ENCODE results near the gene PTEN.

Gene PTEN

DNA sequence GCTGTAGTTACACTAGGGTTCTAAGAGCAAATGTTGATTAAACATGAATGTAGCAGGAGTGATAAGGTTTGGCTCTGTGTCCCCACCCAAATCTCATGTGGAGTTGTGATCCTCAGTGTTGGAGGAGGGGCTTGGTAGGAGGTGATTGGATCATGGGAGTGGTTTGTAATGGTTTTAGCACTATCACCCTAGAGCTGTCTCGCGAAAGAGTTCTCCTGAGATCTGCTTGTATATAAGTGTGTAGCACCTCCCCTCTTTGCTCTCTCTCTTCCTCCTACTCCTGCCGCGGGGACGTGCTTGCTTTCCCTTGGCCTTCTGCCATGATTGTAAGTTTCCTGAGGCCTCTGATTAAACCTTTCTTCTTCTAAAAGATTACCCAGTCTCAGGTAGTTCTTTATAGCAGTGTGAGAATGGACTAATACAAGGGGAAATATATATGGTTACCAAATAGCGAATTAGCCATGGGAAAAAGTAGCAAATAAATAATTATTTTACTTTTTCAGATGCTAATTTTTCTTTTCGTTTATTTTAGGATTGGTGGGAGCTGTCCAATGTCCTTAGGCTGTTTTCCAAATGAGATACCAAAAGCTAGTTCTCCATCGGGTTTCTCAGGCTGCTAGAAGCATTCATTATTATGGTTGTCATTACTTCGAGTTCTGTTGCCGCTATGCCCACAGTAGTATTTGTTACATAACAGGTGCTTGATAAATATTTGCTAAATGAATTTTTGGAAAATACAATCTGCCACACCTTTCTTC is 58.7 kb downstream of the PTEN start:
- DNase-seq (ENCODE audit: low read depth): no peak

DNA sequence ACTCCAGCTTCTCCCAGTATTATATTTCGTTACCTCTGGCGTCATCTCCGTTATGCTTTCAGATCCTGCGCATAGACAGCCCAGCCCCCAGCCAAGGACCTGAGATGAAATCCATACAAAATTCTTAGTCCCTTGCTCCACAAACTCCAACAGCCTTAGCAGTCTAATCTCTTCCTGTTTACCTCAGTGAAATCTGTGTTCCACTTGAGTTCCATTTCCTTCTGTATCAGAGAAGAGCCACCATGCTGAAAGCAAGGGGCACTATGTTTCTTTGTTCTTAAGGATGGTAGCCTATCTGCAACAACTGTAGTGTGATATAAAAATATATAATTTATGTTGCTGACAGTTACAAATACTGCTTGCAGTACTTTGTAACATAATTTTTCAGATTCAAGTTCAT is 59.8 kb downstream of the PTEN start:
- no peak for DNase-seq (ENCODE audit: low read depth)

DNA sequence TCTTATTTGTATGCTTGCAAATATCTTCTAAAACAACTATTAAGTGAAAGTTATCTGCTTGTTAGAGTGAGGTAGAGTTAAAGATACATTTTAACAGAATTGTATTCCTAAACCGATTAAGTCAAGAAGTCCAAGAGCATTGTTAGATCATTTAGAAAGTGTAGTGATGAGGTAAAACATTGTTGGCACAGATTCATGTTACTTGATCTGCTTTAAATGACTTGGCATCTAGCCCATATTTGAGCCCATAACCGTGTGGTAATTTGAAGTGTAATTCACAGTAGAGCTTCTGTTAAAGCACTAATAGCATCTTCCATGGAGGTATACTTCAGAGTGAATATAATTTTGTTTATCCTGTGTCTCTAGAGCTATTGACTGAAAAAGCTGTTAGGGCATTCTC is 62.1 kb downstream of the PTEN start:
- no peak for DNase-seq (ENCODE audit: low read depth)

- DNase-seq (ENCODE audit: low read depth): no peak
These were observed 63.7 kb downstream of the PTEN start for GRCh38 chr10:87927091-87927490.

DNA sequence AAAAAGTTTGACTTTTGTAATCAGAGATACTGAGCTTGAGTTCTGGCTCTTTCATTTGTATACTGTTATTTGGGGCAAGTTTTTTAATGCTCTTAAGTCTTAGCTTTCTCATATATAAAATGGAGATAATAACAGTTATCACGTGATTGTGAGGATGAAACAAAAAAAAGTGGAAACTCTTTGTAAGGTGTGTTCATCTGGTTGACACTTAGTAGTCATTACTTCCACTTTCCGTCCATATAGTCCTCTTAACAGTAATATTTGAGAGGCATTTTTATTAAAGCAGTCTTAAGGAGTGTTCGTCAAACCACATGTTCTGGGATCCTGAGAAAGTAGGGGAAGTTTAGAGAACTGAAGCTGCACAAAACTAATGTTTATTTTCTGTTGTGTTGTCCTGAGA is 65.6 kb downstream of the PTEN start:
- no peak for DNase-seq (ENCODE audit: low read depth)

DNA sequence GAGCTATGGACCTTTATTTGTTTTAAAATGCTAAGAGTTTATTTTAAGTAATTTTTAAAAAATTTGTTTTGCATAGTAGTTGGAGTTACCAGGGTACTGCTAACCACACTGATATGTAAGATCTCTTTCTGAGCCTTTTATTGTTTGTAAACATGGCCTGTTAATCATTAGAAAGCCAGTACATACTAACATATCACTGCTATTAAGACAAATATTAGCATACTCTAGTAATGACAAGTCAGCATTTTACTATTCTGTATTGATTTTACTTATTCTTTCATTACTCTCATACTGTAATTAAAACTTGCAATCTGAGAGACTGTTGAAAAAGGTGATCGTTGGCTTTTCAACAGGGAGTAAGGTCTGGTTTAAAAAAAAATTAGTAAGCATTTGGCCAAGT is 66.7 kb downstream of the PTEN start:
- DNase-seq (ENCODE audit: low read depth): no peak

DNA sequence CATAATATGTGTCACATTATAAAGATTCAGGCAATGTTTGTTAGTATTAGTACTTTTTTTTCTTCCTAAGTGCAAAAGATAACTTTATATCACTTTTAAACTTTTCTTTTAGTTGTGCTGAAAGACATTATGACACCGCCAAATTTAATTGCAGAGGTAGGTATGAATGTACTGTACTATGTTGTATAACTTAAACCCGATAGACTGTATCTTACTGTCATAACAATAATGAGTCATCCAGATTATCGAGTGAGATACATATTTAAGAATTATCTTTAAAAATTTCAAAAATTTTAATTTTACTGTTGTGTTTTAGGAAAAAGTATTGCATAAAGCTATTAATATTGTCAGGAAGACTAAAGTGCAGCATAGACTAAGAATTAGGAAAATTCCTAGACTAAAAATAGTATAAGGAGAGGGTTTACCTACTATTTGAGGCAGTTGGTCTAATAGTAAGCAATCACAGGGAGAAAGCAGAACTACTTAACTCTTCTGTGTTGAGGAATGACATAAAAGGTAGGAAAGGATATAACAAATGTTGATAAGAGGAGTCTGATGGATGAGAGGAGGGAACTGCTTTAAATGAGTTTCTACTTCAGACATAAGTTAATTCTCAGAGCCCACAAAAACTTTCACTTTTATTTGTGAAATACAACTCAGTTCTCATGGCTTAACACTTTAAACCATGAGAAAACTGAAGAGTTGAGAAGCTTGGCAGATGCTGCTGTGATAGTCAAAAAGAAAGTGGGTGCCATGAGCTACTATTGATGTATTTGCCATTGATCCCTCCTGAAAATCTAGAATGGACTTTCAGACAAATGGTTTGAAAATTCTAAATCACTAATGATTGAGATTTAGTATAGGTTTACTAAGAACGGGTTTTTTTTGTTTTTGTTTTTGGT is 67.8 kb downstream of the PTEN start:
- no peak for DNase-seq (ENCODE audit: low read depth)

DNA sequence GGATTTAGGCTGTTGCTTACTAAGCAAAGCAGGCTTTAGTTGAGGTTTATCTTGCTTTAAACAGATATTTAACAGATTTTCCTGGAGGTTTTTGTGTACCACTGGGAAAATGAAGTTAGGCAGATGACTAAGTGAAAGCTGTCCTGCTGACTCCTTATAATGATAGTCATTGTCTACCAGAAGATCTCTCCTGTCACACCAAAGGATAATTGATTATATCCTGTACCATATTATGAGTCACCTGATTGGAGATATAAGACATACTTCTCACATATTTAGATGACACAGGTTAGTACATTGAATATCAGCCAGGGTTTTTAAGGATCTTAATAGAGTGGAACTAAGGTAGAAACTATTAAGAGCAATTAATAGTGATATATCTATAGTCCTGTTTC is 68.4 kb downstream of the PTEN start:
- no peak for DNase-seq (ENCODE audit: low read depth)

DNA sequence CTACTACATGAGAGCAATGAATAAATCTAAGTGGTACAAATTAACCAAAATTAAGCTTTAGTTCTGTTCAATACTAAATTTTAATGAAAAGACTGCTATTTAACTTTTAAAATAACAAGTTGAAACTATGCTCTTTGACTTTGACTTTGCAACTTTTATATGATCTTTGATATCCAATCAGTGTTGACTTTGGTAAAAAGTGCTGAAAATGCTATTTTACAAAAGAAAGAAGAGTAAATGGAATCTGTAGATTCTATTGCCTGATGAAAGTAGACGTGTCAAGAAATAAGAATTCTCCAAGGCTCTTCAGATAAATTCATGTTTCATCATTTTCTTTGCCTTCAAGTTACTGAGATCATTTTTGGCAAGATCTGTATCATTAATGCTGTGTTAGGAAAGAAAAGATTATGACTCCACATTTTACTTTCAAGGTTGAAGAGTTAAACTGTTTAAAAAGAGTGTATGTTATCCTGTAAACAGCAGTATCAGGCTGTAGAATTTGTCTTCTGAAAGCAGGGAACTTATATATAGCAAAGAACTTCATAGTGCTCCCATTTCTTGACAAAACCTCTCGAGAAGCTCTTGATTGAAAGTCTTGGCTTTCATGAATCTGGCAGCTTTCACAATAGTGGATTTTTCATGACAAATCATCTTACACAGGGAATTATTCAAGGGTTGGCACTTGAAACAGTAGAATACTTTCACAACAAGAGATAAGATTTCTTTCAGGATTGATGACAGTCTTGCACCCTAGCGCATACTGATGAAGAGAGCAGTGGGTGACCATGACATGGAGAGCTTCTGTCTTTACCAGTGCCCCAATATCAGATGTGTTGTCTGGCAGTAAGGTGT is 72.1 kb downstream of the PTEN start:
- no peak for DNase-seq (ENCODE audit: low read depth)

GRCh38 chr10:87940210-87940609 is 76.8 kb downstream of the PTEN start:
- DNase-seq (ENCODE audit: low read depth): no peak

DNA sequence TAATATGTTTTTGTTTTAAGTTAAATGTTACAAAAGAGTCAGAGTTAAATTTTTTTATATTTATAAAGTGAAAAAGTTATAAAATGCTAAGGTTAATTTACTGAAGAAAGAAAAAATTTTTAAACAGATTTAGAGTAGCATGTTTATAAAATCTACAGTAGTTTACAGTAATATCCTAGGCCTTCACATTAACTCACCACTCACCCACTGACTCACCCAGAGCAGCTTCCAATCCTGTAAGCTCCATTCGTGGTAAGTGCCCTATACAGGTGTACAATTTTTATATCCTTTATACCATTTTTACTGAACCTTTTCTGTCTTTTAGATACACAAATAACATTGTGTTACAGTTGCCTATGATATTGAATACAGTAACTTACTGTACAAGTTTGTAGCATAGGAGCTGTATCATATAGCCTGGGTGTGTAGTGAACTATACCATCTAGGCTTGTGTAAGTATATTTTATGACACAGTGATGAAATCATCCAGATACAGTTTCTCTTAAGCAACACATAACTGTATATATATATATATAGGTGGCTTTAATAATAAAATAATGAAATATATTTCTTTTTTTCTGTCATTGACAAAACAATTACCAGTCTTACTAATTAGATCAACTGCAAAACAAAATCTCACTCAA is 79.6 kb downstream of the PTEN start:
- DNase-seq (ENCODE audit: low read depth): no peak

DNA sequence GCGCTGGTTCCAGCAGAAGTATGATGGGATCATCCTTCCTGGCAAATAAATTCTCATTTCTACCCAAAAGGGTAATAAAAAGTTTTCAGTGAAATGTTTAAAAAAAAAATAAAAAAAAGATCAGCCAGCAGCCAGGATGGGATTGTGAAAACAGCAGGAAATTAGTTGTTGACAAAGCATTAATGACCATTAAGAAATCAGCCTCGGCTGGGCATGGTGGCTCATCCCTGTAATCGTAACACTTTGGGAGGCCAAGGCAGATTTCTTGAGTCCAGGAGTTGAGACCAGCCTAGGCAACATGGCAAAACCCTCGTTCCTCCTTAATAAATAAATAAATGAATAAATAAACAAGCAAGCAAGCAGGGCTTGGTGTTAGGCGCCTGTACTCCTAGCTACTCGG is 82.6 kb downstream of the PTEN start:
- DNase-seq (ENCODE audit: low read depth): no peak

DNA sequence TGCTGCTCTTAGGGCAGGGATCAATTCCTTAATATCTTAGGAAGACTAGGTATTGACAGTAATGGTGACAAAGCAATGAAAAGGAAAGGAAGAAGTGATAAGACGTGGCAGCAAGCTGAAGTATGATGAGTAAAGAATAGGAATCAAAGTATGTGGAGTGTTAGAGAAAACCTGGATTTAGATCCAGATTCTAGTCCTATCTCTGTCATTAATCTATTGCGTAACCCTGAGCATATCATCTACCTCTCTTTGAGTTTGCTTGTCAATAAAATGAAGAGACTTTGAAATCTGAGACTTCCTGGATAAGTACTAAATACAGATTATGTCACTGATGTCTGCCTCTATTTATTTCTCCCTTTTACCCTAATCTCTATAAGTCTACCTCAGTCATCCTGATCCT is 89.2 kb downstream of the PTEN start:
- no peak for DNase-seq (ENCODE audit: low read depth)

DNA sequence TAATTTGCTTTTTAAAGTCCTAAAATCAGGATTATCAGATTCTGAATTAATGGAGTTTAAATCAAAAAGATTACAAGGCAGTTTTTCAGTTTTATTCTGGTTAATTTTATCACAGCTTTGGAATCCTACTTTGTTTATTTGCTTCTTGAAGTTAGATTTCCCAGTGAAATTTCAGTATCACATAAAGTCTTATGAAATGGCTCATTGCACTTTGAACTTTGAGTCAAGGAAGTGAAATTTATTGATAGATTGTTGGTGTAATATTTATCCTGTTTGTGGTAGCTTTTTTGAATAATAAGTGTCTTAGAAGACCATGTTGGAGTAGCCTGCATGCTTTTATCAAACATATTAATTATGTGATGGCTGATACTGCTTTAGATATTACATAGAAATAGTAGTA is 92.6 kb downstream of the PTEN start:
- DNase-seq (ENCODE audit: low read depth): no peak

DNA sequence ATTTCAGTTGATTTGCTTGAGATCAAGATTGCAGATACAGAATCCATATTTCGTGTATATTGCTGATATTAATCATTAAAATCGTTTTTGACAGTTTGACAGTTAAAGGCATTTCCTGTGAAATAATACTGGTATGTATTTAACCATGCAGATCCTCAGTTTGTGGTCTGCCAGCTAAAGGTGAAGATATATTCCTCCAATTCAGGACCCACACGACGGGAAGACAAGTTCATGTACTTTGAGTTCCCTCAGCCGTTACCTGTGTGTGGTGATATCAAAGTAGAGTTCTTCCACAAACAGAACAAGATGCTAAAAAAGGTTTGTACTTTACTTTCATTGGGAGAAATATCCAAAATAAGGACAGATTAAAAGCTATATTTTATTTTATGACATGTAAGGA is 94.3 kb downstream of the PTEN start:
- no peak for DNase-seq (ENCODE audit: low read depth)

DNA sequence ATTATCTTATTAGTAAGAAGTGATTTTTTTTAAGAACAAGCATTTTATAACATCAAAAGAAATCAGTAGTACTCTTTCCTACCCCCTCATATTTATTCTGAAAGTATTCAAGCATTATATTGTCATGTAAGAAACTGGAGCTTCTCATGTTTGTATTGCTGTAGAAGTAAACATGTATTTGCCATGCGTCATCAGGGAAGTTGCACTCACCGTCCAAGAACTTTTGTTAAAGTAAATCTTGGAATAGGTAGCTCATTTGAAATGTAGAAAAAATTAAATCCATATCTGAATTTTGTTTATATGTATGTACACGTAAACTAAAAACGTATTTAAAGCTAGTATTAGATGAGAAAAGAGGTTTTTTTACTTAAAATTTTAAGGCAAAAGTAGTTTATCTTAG is 96.8 kb downstream of the PTEN start:
- no peak for DNase-seq (ENCODE audit: low read depth)

DNA sequence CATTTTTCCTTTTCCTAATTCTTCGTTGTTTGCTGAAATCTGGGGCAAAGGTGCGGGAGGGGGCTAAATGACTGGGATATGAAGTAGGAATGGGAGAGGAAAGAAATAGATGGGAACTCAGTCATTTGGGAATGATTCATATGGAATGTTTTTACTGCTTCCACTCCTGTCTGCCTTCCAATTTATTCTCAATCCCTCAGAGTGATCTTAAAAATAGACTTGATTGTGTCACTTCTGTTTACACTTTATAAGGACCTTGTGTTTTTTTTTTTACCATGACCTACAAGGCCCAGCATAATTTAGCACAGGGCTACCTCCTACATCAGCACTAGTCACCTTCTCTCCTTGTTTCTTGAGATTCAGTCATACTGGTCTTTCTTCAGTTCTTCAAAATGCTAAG is 97.9 kb downstream of the PTEN start:
- no peak for DNase-seq (ENCODE audit: low read depth)

DNA sequence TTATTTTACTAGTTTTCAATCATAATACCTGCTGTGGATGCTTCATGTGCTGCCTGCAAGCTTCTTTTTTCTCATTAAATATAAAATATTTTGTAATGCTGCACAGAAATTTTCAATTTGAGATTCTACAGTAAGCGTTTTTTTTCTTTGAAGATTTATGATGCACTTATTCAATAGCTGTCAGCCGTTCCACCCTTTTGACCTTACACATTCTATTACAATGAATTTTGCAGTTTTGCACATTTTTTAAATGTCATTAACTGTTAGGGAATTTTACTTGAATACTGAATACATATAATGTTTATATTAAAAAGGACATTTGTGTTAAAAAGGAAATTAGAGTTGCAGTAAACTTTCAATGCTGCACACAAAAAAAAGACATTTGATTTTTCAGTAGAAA is 103.0 kb downstream of the PTEN start:
- DNase-seq (ENCODE audit: low read depth): no peak

- no peak for DNase-seq (ENCODE audit: low read depth)
These were observed 110.2 kb downstream of the PTEN start for GRCh38 chr10:87973635-87974034.

- DNase-seq (ENCODE audit: low read depth): no peak
These were observed 110.7 kb downstream of the PTEN start for GRCh38 chr10:87974130-87974529.

- DNase-seq (ENCODE audit: low read depth): no peak
These were observed 111.3 kb downstream of the PTEN start for GRCh38 chr10:87974769-87975168.

DNA sequence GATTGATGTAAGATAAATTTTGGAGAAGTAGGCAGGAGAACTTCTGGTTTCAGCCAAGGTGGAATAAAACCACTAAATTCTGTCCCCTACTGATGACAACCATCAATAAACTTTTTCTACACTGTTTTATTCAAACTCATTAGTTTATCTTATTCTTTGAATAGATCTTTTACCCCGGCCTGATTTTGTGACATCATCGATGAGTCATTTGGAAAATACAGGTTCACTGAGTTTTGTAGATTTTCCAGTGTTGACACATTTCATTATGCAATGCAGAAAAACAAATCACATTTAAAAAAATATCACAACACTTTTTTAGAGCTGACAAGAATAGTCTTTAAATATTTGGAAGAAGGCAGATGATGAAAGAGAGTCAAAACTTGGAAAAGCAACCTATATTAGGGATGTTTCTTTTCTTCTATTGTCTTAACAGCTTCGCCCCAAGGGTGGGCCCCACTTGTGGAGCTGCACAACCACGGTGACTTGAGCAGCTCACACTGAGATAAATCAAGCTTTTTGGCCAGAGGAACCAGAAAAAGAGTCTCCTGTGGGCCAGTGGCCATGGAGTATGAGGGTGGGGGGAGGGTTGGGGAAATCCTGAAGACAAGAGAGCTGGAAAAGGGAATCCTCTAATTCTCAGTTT is 112.8 kb downstream of the PTEN start:
- no peak for DNase-seq (ENCODE audit: low read depth)
